HG03565 (cell line): Measurements from ENCODE around the gene CTCFL.

Source experiments
- ATAC-seq: cut with Tn5 transposase; IDR thresholded peaks from one replicate; pipeline ENCODE4 v1.9.1; 2021; ENCODE audit warnings: mild to moderate bottlenecking, moderate library complexity; ENCODE audit not compliant: unreplicated experiment

Gene CTCFL

DNA sequence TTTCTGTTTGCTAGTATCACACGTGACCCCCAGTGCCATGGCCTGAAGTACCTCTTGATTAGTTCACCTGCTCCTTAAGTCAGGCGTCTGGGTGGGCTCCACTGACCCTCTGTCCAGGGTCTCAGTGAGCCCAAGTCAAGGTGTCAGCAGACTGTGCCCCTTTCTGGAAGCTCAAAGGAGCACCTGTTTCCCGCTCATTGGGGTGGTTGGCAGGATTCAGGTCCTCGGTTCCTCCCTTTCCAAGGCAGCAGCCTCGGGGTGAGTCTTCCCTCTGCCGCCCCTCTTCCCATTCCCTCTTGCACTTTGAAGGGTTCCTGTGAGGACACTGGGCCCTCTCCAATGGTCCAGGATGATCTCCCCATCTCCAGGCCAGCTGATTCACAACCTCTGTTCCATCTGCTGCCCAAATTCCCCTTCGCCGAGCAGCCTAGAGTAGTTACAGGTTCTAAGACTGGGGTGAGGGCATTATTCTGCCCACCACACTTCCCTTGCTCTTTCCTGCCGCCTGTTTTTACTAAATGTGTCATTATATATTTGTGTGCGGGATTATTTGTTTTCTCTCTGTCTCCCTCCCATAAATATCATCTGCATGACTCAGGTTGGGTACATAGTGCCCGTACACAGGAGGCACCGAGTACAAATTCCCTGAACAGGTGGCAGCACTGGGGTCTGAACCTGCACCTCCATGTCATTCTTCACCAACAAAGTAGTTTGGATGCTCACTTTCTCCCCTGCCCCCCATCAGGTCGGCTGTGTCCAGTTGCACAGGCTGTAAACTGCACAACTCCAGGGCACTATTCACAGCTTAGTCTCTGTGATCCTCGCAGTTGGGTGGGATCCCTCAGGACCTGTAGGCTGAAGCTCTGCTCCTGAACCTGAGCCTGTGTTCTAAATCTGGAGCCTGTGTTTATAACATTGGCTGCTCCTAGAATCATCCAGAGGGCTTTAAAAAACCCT lies 75.3 kb downstream of the CTCFL start:
- no peak for ATAC-seq

DNA sequence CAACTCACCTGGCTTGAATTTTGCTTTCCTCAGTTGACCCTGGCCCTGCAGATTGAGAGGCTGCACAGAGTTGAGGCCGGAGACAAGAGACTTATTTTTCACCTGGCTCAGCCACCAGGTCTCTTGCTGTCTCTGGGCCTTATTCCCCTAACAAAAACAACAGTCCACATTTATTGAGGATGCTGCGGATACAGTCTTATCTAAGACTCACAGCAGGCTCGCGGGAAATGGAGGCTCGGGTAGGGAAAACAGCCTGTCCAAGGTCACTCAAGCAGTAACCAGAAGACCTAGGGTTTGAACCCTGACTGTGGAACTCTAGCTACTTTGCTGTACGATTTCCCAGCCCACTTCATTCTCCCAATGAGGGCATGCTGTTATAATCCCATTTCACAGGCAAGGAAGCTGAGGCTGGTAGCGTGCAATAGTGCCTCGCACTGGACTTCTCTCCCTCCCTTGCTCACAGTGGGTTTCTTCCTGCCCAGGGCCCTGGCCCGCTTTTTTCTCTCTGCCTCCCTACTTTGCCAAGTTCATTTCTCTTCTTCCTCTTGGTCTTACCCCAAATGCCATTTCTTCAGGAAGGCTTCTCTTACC lies 76.1 kb downstream of the CTCFL start:
- ATAC-seq = no peak
